Keratinocyte (primary cell): ENCODE data around the gene SUFU. TPM values are rescaled to one million over a fixed set of nuclear protein-coding genes. Genes with fewer than 3 reads are reported as not detected.
A peak's percentile ranks its signal among the peaks of the same experiment; 100 is the strongest.

ENCODE experiments used
- DNase-seq: peaks from one replicate; pipeline ENCODE4 v3.0.0-alpha.2; 2011; ENCODE audit warnings: low read depth, missing footprints, low spot score
- FAIRE-seq: peaks from 2 replicates; lab custom pipeline; 2011; peaks lifted over from hg19 to GRCh38; lab: Jason Lieb, UNC
- H2AFZ ChIP-seq: 2 replicates; pipeline ENCODE4 v1.6.0; 2012; ENCODE audit warnings: low read length, control low read depth, inconsistent platforms; ENCODE audit not compliant: control insufficient read depth
- H3K27ac ChIP-seq: 2 replicates; pipeline ENCODE4 v1.5.1; 2011; ENCODE audit warnings: low read length; ENCODE audit not compliant: control insufficient read depth, insufficient read depth
- H3K27me3 ChIP-seq: 3 replicates; pipeline ENCODE4 v1.6.0; 2011; ENCODE audit warnings: low read length; ENCODE audit not compliant: control insufficient read depth, insufficient read depth; ENCODE audit errors: extremely low read depth
- H3K36me3 ChIP-seq, 2 experiments: 2 replicates in 1 of 2; 3 replicates in 1 of 2; pipeline ENCODE4 v1.5.1; 2011; ENCODE audit warnings: low read length in 2 of 2, mild to moderate bottlenecking in 1 of 2; ENCODE audit not compliant: control insufficient read depth in 2 of 2, insufficient read depth in 2 of 2; ENCODE audit errors: extremely low read depth in 1 of 2
- H3K4me1 ChIP-seq: 3 replicates; pipeline ENCODE4 v1.5.1; 2011; ENCODE audit warnings: low read length; ENCODE audit not compliant: control insufficient read depth, insufficient read depth; ENCODE audit errors: extremely low read depth
- H3K4me2 ChIP-seq: 3 replicates; pipeline ENCODE4 v1.6.0; 2011; ENCODE audit warnings: low read depth, low read length; ENCODE audit not compliant: control insufficient read depth, insufficient read depth; ENCODE audit errors: extremely low read depth
- H3K4me3 ChIP-seq, 3 experiments: fragments of 200-600 bp in 1 of 3; sonication (generic) in 1 of 3; 2 replicates in 2 of 3; 3 replicates in 1 of 3; pipeline ENCODE4 v1.5.1; 2011 to 2016; ENCODE audit warnings: low read length in 3 of 3, mild to moderate bottlenecking in 3 of 3, control low read depth in 2 of 3, inconsistent platforms in 1 of 3, low read depth in 1 of 3, mixed read lengths in 1 of 3, mixed run types in 1 of 3, moderate library complexity in 1 of 3; ENCODE audit not compliant: control insufficient read depth in 2 of 3, insufficient read depth in 2 of 3; ENCODE audit errors: extremely low read depth in 1 of 3
- H3K79me2 ChIP-seq: 2 replicates; pipeline ENCODE4 v1.6.0; 2012; ENCODE audit warnings: low read length; ENCODE audit not compliant: control insufficient read depth, insufficient read depth
- H3K9ac ChIP-seq: 3 replicates; pipeline ENCODE4 v1.6.0; 2011; ENCODE audit warnings: low read length; ENCODE audit not compliant: control insufficient read depth, insufficient read depth; ENCODE audit errors: extremely low read depth
- H3K9me1 ChIP-seq: 3 replicates; pipeline ENCODE4 v1.6.0; 2011; ENCODE audit warnings: low read length; ENCODE audit not compliant: control insufficient read depth, insufficient read depth; ENCODE audit errors: extremely low read depth
- H3K9me3 ChIP-seq: 2 replicates; pipeline ENCODE4 v1.5.1; 2012; ENCODE audit warnings: low read depth, low read length; ENCODE audit not compliant: control insufficient read depth
- H4K20me1 ChIP-seq: 3 replicates; pipeline ENCODE4 v1.6.0; 2011; ENCODE audit warnings: low read length; ENCODE audit not compliant: control insufficient read depth, insufficient read depth; ENCODE audit errors: extremely low read depth
- EZH2 ChIP-seq: IDR thresholded peaks from one replicate; pipeline ENCODE4 v1.6.1; 2012; ENCODE audit warnings: inconsistent platforms, mild to moderate bottlenecking, low read length, moderate library complexity
- dilution Hi-C: fragments of 300-500 bp; cut with MboI; formaldehyde crosslinking; loops from one replicate; pipeline ENCODE4 v1.7.0; 2020; ENCODE audit warnings: low sequenced_read_pairs; ENCODE audit not compliant: extremely low pct_ligation_motif_present
- polyA plus RNA-seq, 5 experiments: library from polyadenylated mRNA; depleted of rRNA in 3 of 5; stranded (reverse) in 3 of 5; stranded (forward) in 1 of 5; unstranded in 1 of 5; fragments of >200 nt; gene quantifications; 1 replicate in 1 of 5; 2 replicates in 3 of 5; 3 replicates in 1 of 5; pipeline versions ENCODE4 v1.2.1 to v1.2.3, GENCODE V29; 2011 to 2012; ENCODE audit warnings: missing spikeins in 2 of 5, low read depth in 1 of 5, low replicate concordance in 1 of 5
- TF ChIP-seq, protein P1 (sequence below), 3 experiments: IDR thresholded peaks in 1 of 3; conservative IDR thresholded peaks in 1 of 3; optimal IDR thresholded peaks in 1 of 3; 2 replicates in 2 of 3; 3 replicates in 1 of 3; pipeline versions ENCODE3 to v1.5.1; 2011; ENCODE audit warnings: low read length in 3 of 3, mild to moderate bottlenecking in 3 of 3, moderate library complexity in 2 of 3, control low read depth in 1 of 3, inconsistent platforms in 1 of 3; ENCODE audit not compliant: insufficient read depth in 2 of 3; ENCODE audit errors: extremely low read depth in 1 of 3

The SUFU gene
- polyA plus RNA-seq, 1 donor (not counting 4 experiments of a cell fraction or from before 2014, with no cell fraction given) = 3.7 TPM

GRCh38 chr10:102596506-102596971 is 92.8 kb downstream of the SUFU start:
- DNase-seq (no peak), FAIRE-seq (peak; percentile 91)
- H3K27me3 ChIP-seq = no peaks in the 10 kb centered on the region
- no peaks in the 10 kb centered on the region for H3K79me2 ChIP-seq
- H3K9me3 ChIP-seq = no peaks in the 10 kb centered on the region
- dilution Hi-C loops = no loop called here
- peaks cover 10 to 16% of the 10 kb centered on the region in 2 experiments for H3K36me3 ChIP-seq
- no peaks in the 10 kb centered on the region for H4K20me1 ChIP-seq
- no peaks in the 10 kb centered on the region for H3K4me1 ChIP-seq
- no peak overlapping the region for H3K4me2 ChIP-seq
- H3K27ac ChIP-seq = no peak overlapping the region
- no peaks in the 10 kb centered on the region for H3K9me1 ChIP-seq
- no peak overlapping the region for H3K9ac ChIP-seq
- H3K4me3 ChIP-seq = no peak overlapping the region
- TF ChIP-seq, protein P1, sequence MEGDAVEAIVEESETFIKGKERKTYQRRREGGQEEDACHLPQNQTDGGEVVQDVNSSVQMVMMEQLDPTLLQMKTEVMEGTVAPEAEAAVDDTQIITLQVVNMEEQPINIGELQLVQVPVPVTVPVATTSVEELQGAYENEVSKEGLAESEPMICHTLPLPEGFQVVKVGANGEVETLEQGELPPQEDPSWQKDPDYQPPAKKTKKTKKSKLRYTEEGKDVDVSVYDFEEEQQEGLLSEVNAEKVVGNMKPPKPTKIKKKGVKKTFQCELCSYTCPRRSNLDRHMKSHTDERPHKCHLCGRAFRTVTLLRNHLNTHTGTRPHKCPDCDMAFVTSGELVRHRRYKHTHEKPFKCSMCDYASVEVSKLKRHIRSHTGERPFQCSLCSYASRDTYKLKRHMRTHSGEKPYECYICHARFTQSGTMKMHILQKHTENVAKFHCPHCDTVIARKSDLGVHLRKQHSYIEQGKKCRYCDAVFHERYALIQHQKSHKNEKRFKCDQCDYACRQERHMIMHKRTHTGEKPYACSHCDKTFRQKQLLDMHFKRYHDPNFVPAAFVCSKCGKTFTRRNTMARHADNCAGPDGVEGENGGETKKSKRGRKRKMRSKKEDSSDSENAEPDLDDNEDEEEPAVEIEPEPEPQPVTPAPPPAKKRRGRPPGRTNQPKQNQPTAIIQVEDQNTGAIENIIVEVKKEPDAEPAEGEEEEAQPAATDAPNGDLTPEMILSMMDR (optimal IDR thresholded peaks at IDR 0.05 in 1 of 3, IDR thresholded peaks at IDR 0.05 in 1 of 3, conservative IDR thresholded peaks at IDR 0.05 in 1 of 3; ENCODE audit: extremely low read depth in 1 of 3, insufficient read depth in 2 of 3, low read length in 3 of 3) = peak; percentile 87 to 97 (median 91)
- TF ChIP-seq EZH2 = no peak
- H2AFZ ChIP-seq = no peak overlapping the region

DNA sequence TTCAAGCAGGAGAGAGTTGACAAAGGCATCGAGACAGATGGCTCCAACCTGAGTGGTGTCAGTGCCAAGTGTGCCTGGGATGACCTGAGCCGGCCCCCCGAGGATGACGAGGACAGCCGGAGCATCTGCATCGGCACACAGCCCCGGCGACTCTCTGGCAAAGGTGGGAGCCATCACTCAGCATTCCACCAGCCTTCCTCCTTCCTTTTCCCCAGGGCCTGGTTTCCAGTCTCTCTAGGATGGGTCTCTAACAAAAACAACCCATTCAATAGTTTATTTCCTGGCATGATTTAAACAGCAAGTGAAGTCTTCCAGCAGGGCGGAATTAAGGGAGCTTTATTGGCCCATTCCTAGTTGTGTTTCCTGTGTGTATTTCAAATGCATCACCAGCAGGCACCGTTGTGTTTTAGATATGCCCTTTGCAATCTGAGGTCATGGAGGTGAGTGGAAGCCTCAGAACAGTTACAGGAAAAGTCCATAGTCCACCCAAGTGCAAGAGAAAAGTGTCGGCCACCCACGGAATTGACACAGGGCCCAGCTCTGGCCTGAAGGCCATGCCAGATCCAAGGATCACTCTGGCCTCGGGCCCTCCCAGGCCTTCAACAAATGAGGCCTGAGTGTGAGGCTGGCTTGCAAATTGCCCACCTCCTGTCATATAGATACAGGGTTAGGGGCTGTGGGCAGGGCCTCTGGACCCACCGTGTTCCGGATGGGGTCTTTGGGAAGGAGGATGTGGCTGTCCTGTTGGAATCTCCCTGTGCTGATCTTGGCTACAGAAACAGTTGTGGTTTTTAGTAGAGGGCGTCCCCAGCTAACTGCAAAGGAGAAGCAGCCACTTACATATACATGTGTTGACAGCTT is 93.6 kb downstream of the SUFU start:
- dilution Hi-C loops = no loop called here
- H3K9me3 ChIP-seq = no peaks in the 10 kb centered on the region
- H3K27me3 ChIP-seq = no peaks in the 10 kb centered on the region
- H3K9me1 ChIP-seq = no peaks in the 10 kb centered on the region
- no peak overlapping the region for H2AFZ ChIP-seq
- FAIRE-seq (no peak), DNase-seq (no peak)
- H3K79me2 ChIP-seq = no peaks in the 10 kb centered on the region
- no peak overlapping the region for H3K4me3 ChIP-seq
- H3K9ac ChIP-seq = no peak overlapping the region
- H4K20me1 ChIP-seq = no peaks in the 10 kb centered on the region
- TF ChIP-seq, protein P1 (optimal IDR thresholded peaks at IDR 0.05 in 1 of 3, IDR thresholded peaks at IDR 0.05 in 1 of 3, conservative IDR thresholded peaks at IDR 0.05 in 1 of 3; ENCODE audit: extremely low read depth in 1 of 3, insufficient read depth in 2 of 3, low read length in 3 of 3) = no peak
- TF ChIP-seq EZH2 = no peak
- no peaks in the 10 kb centered on the region for H3K4me1 ChIP-seq
- H3K36me3 ChIP-seq = peaks cover 10 to 16% of the 10 kb centered on the region in 2 experiments
- H3K27ac ChIP-seq = no peak overlapping the region
- no peak overlapping the region for H3K4me2 ChIP-seq
